HEK293 (cell line): ENCODE measurements around the gene KCND2.

Experiments used
- CTCF ChIA-PET: fragments of 350-600 bp; formaldehyde crosslinking; extraction: SDS; loops from one replicate; lab custom pipeline; 2021; ENCODE audit warnings: antibody characterized with exemption; lab: Yijun Ruan, JAX
- POLR2A ChIA-PET: fragments of 300-600 bp; formaldehyde crosslinking; extraction: SDS; loops from one replicate; lab custom pipeline; 2020; ENCODE audit warnings: antibody characterized with exemption, inconsistent platforms; lab: Yijun Ruan, JAX
- H3K27ac ChIP-seq: fragments of 200-500 bp; sonication (Bioruptor generic); 2 replicates; pipeline ENCODE4 v1.5.1; 2014; ENCODE audit warnings: low read depth, low read length, control low read depth, inconsistent platforms; ENCODE audit errors: extremely low read depth
- H3K36me3 ChIP-seq, 2 experiments: fragments of 200-500 bp in 1 of 2; sonication (Bioruptor generic) in 1 of 2; 1 replicate in 1 of 2; 2 replicates in 1 of 2; pipeline ENCODE4 v1.5.1; 2014 to 2017; ENCODE audit warnings: inconsistent platforms in 2 of 2, low read length in 2 of 2; ENCODE audit not compliant: control insufficient read depth in 2 of 2, insufficient read depth in 1 of 2
- H3K4me1 ChIP-seq: fragments of 200-500 bp; sonication (Bioruptor generic); 2 replicates; pipeline ENCODE4 v1.5.1; 2014; ENCODE audit warnings: mild to moderate bottlenecking, low read length, inconsistent platforms; ENCODE audit not compliant: control insufficient read depth, insufficient read depth
- H3K4me3 ChIP-seq: 2 replicates; pipeline ENCODE4 v1.5.1; 2011; ENCODE audit warnings: low read depth, mild to moderate bottlenecking, control low read depth, low read length, moderate library complexity
- H3K9me3 ChIP-seq: fragments of 200-500 bp; sonication (Bioruptor generic); 2 replicates; pipeline ENCODE4 v1.5.1; 2014; ENCODE audit warnings: low read depth, low read length, inconsistent platforms; ENCODE audit not compliant: control insufficient read depth, insufficient read depth
- BCL11B ChIP-seq: fragments of 450-650 bp; formaldehyde crosslinking; IDR thresholded peaks from 2 replicates; pipeline ENCODE4 v1.5.1; 2016; ENCODE audit warnings: low read depth, missing biosample characterization, missing genetic modification characterization
- GLI2 ChIP-seq: fragments of 450-650 bp; formaldehyde crosslinking; IDR thresholded peaks from 2 replicates; pipeline ENCODE4; 2017; ENCODE audit warnings: missing biosample characterization, missing genetic modification characterization, low read depth, borderline replicate concordance
- GLIS2 ChIP-seq: fragments of 450-650 bp; formaldehyde crosslinking; IDR thresholded peaks from 2 replicates; pipeline ENCODE4 v1.5.1; 2016; ENCODE audit warnings: missing biosample characterization, missing genetic modification characterization
- KLF17 ChIP-seq: fragments of 450-650 bp; formaldehyde crosslinking; IDR thresholded peaks from 2 replicates; pipeline ENCODE4 v1.5.1; 2016; ENCODE audit warnings: missing biosample characterization, missing genetic modification characterization
- OSR2 ChIP-seq: fragments of 450-650 bp; formaldehyde crosslinking; IDR thresholded peaks from 2 replicates; pipeline ENCODE4 v1.5.1; 2016; ENCODE audit warnings: missing biosample characterization, missing genetic modification characterization
- RBAK ChIP-seq: fragments of 450-650 bp; formaldehyde crosslinking; IDR thresholded peaks from 2 replicates; pipeline ENCODE4 v1.5.1; 2016; ENCODE audit warnings: missing biosample characterization, missing genetic modification characterization
- SP2 ChIP-seq: fragments of 450-650 bp; formaldehyde crosslinking; IDR thresholded peaks from 2 replicates; pipeline ENCODE4 v1.5.1; 2016; ENCODE audit warnings: missing biosample characterization, missing genetic modification characterization
- WT1 ChIP-seq: fragments of 450-650 bp; formaldehyde crosslinking; IDR thresholded peaks from 2 replicates; pipeline ENCODE4 v1.5.1; 2016; ENCODE audit warnings: missing biosample characterization, missing genetic modification characterization
- ZBTB10 ChIP-seq: fragments of 450-650 bp; formaldehyde crosslinking; IDR thresholded peaks from 2 replicates; pipeline ENCODE4 v1.5.1; 2016; ENCODE audit warnings: missing biosample characterization, missing genetic modification characterization
- ZBTB44 ChIP-seq: fragments of 450-650 bp; IDR thresholded peaks from 2 replicates; pipeline ENCODE4 v1.5.1; 2018; ENCODE audit warnings: missing biosample characterization, mild to moderate bottlenecking, missing genetic modification characterization
- ZBTB49 ChIP-seq: fragments of 450-650 bp; formaldehyde crosslinking; IDR thresholded peaks from 2 replicates; pipeline ENCODE4 v1.5.1; 2016; ENCODE audit warnings: missing biosample characterization, missing genetic modification characterization, low read depth
- ZNF148 ChIP-seq: fragments of 450-650 bp; formaldehyde crosslinking; IDR thresholded peaks from 2 replicates; pipeline ENCODE4 v1.5.0; 2017; ENCODE audit warnings: missing biosample characterization, missing genetic modification characterization, borderline replicate concordance
- ZNF157 ChIP-seq: fragments of 450-650 bp; formaldehyde crosslinking; IDR thresholded peaks from 2 replicates; pipeline ENCODE4 v1.5.1; 2016; ENCODE audit warnings: missing biosample characterization, missing genetic modification characterization
- ZNF169 ChIP-seq: fragments of 450-650 bp; formaldehyde crosslinking; IDR thresholded peaks from 2 replicates; pipeline ENCODE4 v1.5.1; 2016; ENCODE audit warnings: missing biosample characterization, missing genetic modification characterization
- ZNF202 ChIP-seq: fragments of 450-650 bp; formaldehyde crosslinking; IDR thresholded peaks from 2 replicates; pipeline ENCODE4 v1.5.1; 2016; ENCODE audit warnings: missing biosample characterization, missing genetic modification characterization, borderline replicate concordance
- ZNF423 ChIP-seq: fragments of 450-650 bp; formaldehyde crosslinking; IDR thresholded peaks from 2 replicates; pipeline ENCODE4 v1.5.1; 2016; ENCODE audit warnings: missing biosample characterization, missing genetic modification characterization
- ZNF433 ChIP-seq: fragments of 450-650 bp; formaldehyde crosslinking; IDR thresholded peaks from 2 replicates; pipeline ENCODE4 v1.5.1; 2016; ENCODE audit warnings: missing biosample characterization, missing genetic modification characterization, low read depth
- ZNF488 ChIP-seq: fragments of 450-650 bp; formaldehyde crosslinking; IDR thresholded peaks from 2 replicates; pipeline ENCODE4 v1.5.1; 2016; ENCODE audit warnings: missing biosample characterization, missing genetic modification characterization
- ZNF501 ChIP-seq: fragments of 450-650 bp; formaldehyde crosslinking; IDR thresholded peaks from 2 replicates; pipeline ENCODE4 v1.5.1; 2016; ENCODE audit warnings: missing biosample characterization, missing genetic modification characterization
- ZNF514 ChIP-seq: fragments of 450-650 bp; formaldehyde crosslinking; IDR thresholded peaks from 2 replicates; pipeline ENCODE4 v1.5.1; 2016; ENCODE audit warnings: missing biosample characterization, missing genetic modification characterization
- ZNF544 ChIP-seq: fragments of 450-650 bp; formaldehyde crosslinking; IDR thresholded peaks from 2 replicates; pipeline ENCODE4 v1.5.0; 2017; ENCODE audit warnings: missing biosample characterization, missing genetic modification characterization
- ZNF548 ChIP-seq: fragments of 450-650 bp; formaldehyde crosslinking; IDR thresholded peaks from 2 replicates; pipeline ENCODE4 v1.5.1; 2016; ENCODE audit warnings: missing biosample characterization, missing genetic modification characterization
- ZNF639 ChIP-seq: fragments of 450-650 bp; formaldehyde crosslinking; IDR thresholded peaks from 2 replicates; pipeline ENCODE4 v1.5.1; 2016; ENCODE audit warnings: missing biosample characterization, missing genetic modification characterization
- ZNF792 ChIP-seq: fragments of 450-650 bp; formaldehyde crosslinking; IDR thresholded peaks from 2 replicates; pipeline ENCODE4 v1.5.1; 2016; ENCODE audit warnings: missing biosample characterization, missing genetic modification characterization

Gene KCND2

GRCh38 chr7:120735791-120736190 is 462.8 kb downstream of the KCND2 start:
- POLR2A ChIA-PET: no interaction called here

GRCh38 chr7:120738816-120739215 is 465.8 kb downstream of the KCND2 start:
- ChIA-PET POLR2A (no interaction called here), CTCF (interaction anchor here (0.6 kb wide), 1 partner anchor 9 kb away, joined by 3 read pairs; no protein-coding TSS in a partner anchor)
- no peaks in the 10 kb centered on the region for H3K4me1 ChIP-seq
- H3K27ac ChIP-seq: no peak overlapping the region
- H3K36me3 ChIP-seq: no peaks in the 10 kb centered on the region
- H3K4me3 ChIP-seq: no peak overlapping the region
- no peaks in the 10 kb centered on the region for H3K9me3 ChIP-seq
- TF ChIP-seq ZNF202 (no peak), ZNF148 (tag by site-specific recombination) (no peak), OSR2 (tag by site-specific recombination) (no peak), GLI2 (tag by site-specific recombination) (no peak), ZBTB10 (tag by site-specific recombination) (no peak), ZNF639 (no peak)

More at GRCh38 chr7:120735791-120736190, 462.8 kb downstream of the KCND2 start:
- CTCF ChIA-PET: no interaction called here
- TF ChIP-seq ZNF433: no peak
- TF ChIP-seq RBAK (tag by site-specific recombination): no peak
- no peak for TF ChIP-seq SP2 (tag by site-specific recombination)
- no peak for TF ChIP-seq ZNF488
- TF ChIP-seq WT1 (tag by site-specific recombination): no peak
- no peak for TF ChIP-seq ZNF514 (tag by site-specific recombination)
- no peak for TF ChIP-seq ZNF157 (tag by site-specific recombination)
- no peak for TF ChIP-seq ZBTB44 (tag by site-specific recombination)
- no peak for TF ChIP-seq KLF17
- TF ChIP-seq ZNF548 (tag by site-specific recombination): no peak
- TF ChIP-seq GLIS2 (tag by site-specific recombination): no peak
- TF ChIP-seq GLI2 (tag by site-specific recombination): no peak
- no peak for TF ChIP-seq ZBTB49 (tag by site-specific recombination)
- no peak for TF ChIP-seq ZNF169 (tag by site-specific recombination)
- no peak for TF ChIP-seq ZNF423
- no peak for TF ChIP-seq ZNF792 (tag by site-specific recombination)
- no peak for TF ChIP-seq ZNF501 (tag by site-specific recombination)
- no peak for TF ChIP-seq BCL11B (tag by site-specific recombination)
- no peak for TF ChIP-seq ZNF544 (tag by site-specific recombination)
- H3K4me3 ChIP-seq: no peak overlapping the region
- H3K4me1 ChIP-seq: no peaks in the 10 kb centered on the region
- H3K36me3 ChIP-seq: no peaks in the 10 kb centered on the region
- no peak overlapping the region for H3K27ac ChIP-seq
- H3K9me3 ChIP-seq: no peaks in the 10 kb centered on the region
